Activated naive CD4-positive, alpha-beta T cell treated with anti-CD3 and anti-CD28 coated beads, Interleukin-2, amount 10 ng/mL, durations not matched to agents 7 days and 5 days (primary cell): ENCODE data around the gene EEF2KMT.
A peak's percentile ranks its signal among the peaks of the same experiment; 100 is the strongest.
"Not testable (repeated sequence)": the region's sequence is repeated elsewhere in the genome, so short reads cannot be mapped to it uniquely, and the experiment has no call there.

ENCODE experiments used
- CTCF ChIA-PET: fragments of 350-600 bp; sonication (Branson Sonifier 250); formaldehyde crosslinking; loops from one replicate; lab custom pipeline; 2021; ENCODE audit warnings: antibody characterized with exemption; lab: Charles Lee
- DNase-seq: peaks from one replicate; pipeline ENCODE4 v3.0.0-alpha.2; 2020
- H3K27ac Mint-ChIP-seq: one replicate; pipeline ENCODE4 v1.8.0; 2021; ENCODE audit warnings: mild to moderate bottlenecking, moderate library complexity, mixed read lengths
- H3K27me3 Mint-ChIP-seq: one replicate; pipeline ENCODE4 v1.8.0; 2021; ENCODE audit warnings: mild to moderate bottlenecking, mixed read lengths
- H3K36me3 Mint-ChIP-seq: one replicate; pipeline ENCODE4 v1.8.0; 2021; ENCODE audit warnings: mixed read lengths
- H3K4me1 Mint-ChIP-seq: one replicate; pipeline ENCODE4 v1.8.0; 2021; ENCODE audit warnings: mixed read lengths
- H3K4me3 Mint-ChIP-seq: one replicate; pipeline ENCODE4 v1.8.0; 2021; ENCODE audit warnings: mild to moderate bottlenecking, moderate library complexity, mixed read lengths
- H3K9me3 Mint-ChIP-seq: one replicate; pipeline ENCODE4 v1.8.0; 2021; ENCODE audit warnings: mixed read lengths

Gene EEF2KMT, protein sequence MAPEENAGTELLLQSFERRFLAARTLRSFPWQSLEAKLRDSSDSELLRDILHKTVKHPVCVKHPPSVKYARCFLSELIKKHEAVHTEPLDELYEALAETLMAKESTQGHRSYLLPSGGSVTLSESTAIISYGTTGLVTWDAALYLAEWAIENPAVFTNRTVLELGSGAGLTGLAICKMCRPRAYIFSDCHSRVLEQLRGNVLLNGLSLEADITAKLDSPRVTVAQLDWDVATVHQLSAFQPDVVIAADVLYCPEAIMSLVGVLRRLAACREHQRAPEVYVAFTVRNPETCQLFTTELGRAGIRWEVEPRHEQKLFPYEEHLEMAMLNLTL

DNA sequence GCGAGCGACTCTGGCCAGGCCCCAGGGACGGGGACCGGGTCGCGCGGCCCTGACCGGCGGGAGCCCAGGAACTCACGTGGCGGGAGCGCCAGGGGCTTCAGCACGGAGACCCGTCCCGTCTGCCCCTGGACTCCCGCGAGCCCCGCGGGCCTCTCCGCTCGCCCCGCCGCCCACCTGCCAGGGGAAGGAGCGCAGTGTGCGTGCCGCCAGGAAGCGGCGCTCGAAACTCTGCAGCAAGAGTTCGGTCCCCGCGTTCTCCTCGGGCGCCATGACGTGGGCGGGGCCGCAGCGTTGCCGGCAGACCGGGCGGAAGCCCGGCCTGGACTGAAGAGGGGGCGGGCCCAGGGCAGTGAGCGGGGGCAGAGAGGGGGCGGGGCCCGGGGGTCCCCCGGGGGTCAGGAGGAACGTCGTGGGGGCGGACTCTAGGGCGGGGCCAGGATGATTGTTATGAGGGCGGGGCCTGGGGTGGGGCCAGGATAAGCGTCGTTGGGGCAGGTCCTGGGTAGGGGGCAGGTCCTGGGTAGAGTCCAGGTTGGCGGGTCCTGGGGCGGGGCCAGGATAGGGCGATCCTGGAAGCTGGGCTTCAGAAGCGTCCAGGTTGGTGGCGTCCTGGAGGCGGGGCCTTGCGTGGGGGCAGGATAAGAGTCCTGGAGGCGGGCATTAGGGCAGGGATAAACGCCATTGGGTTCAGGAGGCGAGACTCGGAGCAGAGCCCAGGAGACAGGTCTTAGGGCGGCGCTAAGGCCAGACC is at the start of gene EEF2KMT:
Gene EEF2KMT (minus strand): TSS at position 326 of the 751 bp plus-strand sequence. CDS start 56 bp downstream, at position 270.
- Mint-ChIP-seq H3K4me3 (peak within 1 kb of the TSS; percentile 88), H3K27me3 (peaks cover 29% of the 10 kb centered on the region), H3K27ac (peak within 1 kb of the TSS; percentile 97), H3K4me1 (peaks cover 24% of the 10 kb centered on the region)
- peak; percentile 98 for DNase-seq
- H3K9me3 Mint-ChIP-seq, H3K36me3 Mint-ChIP-seq, CTCF ChIA-PET: not testable (repeated sequence)

- H3K9me3 Mint-ChIP-seq, DNase-seq, CTCF ChIA-PET: not testable (repeated sequence)
Observed at GRCh38 chr16:5144621-5144956, 47.0 kb upstream of the EEF2KMT start.

DNA sequence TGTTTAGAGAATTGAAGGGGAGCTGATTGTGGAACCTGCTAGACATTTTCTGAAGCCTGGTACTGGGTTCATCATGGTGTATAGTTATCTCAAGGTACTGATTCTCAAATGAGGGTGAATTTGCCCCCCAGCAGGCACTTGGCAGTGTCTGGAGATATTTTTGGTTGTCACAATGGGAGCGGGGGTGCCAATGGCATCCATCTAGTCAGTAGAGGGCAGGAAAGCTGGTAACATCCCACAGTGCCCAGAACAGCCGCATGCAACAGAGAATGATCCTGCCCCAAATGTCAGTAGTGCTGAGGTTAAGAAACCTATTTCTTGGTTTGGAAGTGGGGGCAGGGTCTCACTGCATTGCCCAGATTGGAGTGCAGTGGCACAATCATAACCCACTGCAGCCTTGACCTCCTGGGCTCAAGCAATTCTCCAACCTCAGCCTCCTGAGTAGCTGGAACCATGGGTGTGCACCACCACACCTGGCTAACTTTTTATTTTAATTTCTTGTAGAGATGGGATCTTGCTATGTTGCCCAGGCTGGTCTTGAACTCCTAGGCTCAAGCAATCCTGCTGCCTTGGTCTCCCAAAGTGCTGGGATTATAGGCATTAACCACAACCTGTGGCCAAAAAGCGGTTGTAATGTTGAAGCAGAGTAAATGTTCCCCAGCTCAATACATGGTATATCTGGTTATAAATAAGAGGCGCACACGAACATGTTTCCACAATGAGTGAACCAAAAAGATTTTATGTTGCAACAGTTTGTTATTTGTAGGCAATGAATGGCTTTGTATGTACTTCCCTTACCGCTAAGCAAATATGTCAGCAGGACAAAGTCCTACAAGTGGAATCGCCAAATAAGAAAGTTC is 46.4 kb upstream of the EEF2KMT start:
- Mint-ChIP-seq H3K27ac (no peak overlapping the region), H3K27me3 (peaks cover 5% of the 10 kb centered on the region), H3K4me3 (no peak overlapping the region), H3K9me3 (no peaks in the 10 kb centered on the region), H3K36me3 (no peaks in the 10 kb centered on the region), H3K4me1 (no peaks in the 10 kb centered on the region)
- CTCF ChIA-PET = no interaction called here
- no peak for DNase-seq

More at GRCh38 chr16:5144621-5144956, 47.0 kb upstream of the EEF2KMT start:
- H3K4me3 Mint-ChIP-seq, H3K4me1 Mint-ChIP-seq, H3K27me3 Mint-ChIP-seq, H3K27ac Mint-ChIP-seq, H3K36me3 Mint-ChIP-seq: not testable (repeated sequence)

DNA sequence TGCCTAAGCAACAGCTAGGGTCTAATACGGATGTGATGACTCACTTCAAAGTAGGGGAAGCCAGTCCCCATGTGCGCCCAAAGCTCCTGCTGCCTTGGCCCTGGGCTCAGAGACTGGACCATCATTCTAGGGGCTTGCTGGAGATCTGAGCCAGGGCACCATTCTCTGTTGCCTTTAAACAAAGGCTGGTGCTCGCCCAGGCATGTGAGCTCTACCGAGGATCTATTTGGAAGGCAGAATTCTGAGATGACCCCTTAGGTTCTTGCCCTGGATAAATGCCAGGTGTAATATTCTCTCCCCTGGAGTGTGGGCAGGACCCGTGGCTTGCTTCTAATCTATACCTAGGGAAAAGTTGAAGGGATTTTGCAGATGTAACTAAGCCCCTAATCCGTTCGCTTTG is 42.6 kb upstream of the EEF2KMT start:
- H3K36me3 Mint-ChIP-seq, H3K27me3 Mint-ChIP-seq, DNase-seq, H3K4me3 Mint-ChIP-seq, CTCF ChIA-PET, H3K9me3 Mint-ChIP-seq, H3K4me1 Mint-ChIP-seq, H3K27ac Mint-ChIP-seq: not testable (repeated sequence)

- H3K4me3 Mint-ChIP-seq, H3K36me3 Mint-ChIP-seq, CTCF ChIA-PET, H3K9me3 Mint-ChIP-seq, H3K27ac Mint-ChIP-seq, DNase-seq, H3K4me1 Mint-ChIP-seq: not testable (repeated sequence)
- H3K27me3 Mint-ChIP-seq = peaks cover 33% of the 10 kb centered on the region
Observed at GRCh38 chr16:5134739-5135452, 37.3 kb upstream of the EEF2KMT start.

DNA sequence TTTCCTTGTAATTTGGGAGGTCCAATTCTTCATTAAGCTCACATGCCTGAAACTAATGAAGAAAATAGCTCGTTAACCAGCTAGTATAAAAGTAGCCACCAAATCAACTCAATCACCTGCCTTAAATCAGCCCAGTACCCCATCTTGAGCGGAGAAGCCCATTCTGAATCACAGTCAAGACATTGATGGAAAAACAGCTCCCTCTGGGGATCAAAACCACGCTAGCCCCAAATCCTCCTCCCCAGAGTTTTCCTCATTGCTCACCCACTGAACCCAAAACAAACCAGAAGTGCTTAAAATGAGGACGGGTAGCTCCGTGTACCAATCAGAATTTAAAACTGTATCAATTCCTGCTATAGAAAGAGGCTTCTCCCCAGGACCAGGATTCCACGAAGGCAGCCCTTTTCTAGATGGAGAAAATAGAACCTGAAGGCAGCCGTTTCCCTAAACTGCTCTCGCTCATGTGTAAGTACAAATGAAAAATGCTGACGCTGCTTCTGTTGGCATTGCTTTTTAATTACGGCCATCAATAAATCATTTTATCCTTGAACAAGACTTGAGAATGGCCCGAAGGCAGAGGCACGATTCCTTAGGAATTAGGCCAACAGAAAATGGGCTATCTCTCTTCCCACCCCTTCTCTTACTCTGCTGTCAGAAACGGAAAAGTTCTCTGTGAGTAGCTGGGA is 35.5 kb upstream of the EEF2KMT start:
- H3K4me3 Mint-ChIP-seq, DNase-seq, H3K4me1 Mint-ChIP-seq, H3K36me3 Mint-ChIP-seq, CTCF ChIA-PET, H3K27ac Mint-ChIP-seq, H3K9me3 Mint-ChIP-seq: not testable (repeated sequence)
- peaks cover 31% of the 10 kb centered on the region for H3K27me3 Mint-ChIP-seq

- H3K4me3 Mint-ChIP-seq, H3K4me1 Mint-ChIP-seq, H3K36me3 Mint-ChIP-seq, DNase-seq, CTCF ChIA-PET, H3K9me3 Mint-ChIP-seq: not testable (repeated sequence)
- Mint-ChIP-seq H3K27me3 (peaks cover 38% of the 10 kb centered on the region), H3K27ac (peak overlapping the region; percentile 13)
Observed at GRCh38 chr16:5131467-5132004, 33.9 kb upstream of the EEF2KMT start.

DNA sequence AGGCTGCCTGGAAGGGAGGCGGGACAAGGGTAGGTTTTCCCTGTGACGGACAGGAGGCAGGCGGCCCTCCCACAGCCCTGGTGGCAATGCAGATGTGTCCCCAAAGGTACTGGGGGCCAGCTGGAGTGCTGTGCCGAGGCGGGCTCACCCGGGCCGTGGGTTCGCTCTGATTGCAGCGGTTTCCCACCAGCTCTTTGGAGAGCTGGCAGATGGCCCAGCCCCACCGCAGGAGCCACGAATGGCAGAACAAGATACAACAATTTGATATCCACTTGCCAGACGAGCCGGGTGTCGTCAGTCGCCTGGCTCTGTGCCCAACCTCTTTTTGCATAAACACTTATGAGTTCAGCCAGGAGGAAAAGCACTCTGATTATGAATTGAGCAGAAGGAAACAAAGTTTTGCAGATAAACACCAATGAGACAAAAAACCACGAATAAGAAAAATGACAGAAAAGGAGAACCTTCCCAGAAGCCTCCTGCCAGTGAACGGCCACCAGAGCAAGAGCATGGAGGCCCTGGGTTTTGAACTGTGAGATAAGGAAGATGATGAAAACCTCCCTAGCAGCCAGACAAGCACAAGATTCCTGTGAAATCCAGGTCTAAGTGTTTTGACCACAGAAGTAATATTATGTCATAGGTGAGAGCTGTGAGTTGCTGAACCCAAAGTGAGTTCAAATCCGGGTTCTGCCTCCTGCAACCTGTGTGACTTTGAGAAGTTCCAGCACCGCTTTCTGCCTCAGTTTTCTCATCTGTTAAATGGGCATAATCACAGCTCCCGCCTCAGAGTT is 19.9 kb upstream of the EEF2KMT start:
- peaks cover 40% of the 10 kb centered on the region for H3K27me3 Mint-ChIP-seq
- H3K36me3 Mint-ChIP-seq, H3K27ac Mint-ChIP-seq, H3K9me3 Mint-ChIP-seq, CTCF ChIA-PET, H3K4me1 Mint-ChIP-seq, DNase-seq, H3K4me3 Mint-ChIP-seq: not testable (repeated sequence)

- H3K27me3 Mint-ChIP-seq = peaks cover 40% of the 10 kb centered on the region
- H3K36me3 Mint-ChIP-seq, H3K27ac Mint-ChIP-seq, H3K4me1 Mint-ChIP-seq, CTCF ChIA-PET, H3K9me3 Mint-ChIP-seq, DNase-seq, H3K4me3 Mint-ChIP-seq: not testable (repeated sequence)
Observed at GRCh38 chr16:5116780-5117295, 19.2 kb upstream of the EEF2KMT start.

DNA sequence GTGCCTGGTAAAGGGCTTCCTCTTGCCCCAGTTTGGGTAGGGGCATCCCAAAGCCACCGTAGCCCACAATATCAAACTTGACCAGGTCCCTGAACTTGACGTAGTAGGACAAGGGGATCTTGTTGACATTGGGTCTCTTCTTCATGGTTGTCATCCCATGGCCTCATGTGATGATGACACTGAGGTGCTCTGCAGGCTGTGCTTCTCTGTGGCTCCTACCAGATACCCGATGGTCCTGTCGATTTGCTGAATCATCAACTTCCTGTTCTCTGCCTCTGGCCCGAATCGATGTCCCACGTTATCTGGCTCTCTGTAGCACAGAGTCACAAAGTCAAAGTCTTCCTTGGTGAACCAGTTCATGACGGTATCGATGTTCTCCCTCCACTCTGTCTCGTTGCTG is 13.3 kb upstream of the EEF2KMT start:
- not testable (repeated sequence) for H3K4me1 Mint-ChIP-seq, H3K4me3 Mint-ChIP-seq

GRCh38 chr16:5108505-5109158 is 11.0 kb upstream of the EEF2KMT start:
- Mint-ChIP-seq H3K27me3 (peaks cover 9% of the 10 kb centered on the region), H3K4me1 (no peaks in the 10 kb centered on the region), H3K27ac (no peak overlapping the region), H3K9me3 (no peaks in the 10 kb centered on the region), H3K4me3 (no peak overlapping the region), H3K36me3 (no peaks in the 10 kb centered on the region)
- CTCF ChIA-PET = no interaction called here
- DNase-seq = no peak

More for the DNA sequence above, 13.3 kb upstream of the EEF2KMT start:
- H3K27ac Mint-ChIP-seq, DNase-seq, H3K36me3 Mint-ChIP-seq, H3K9me3 Mint-ChIP-seq, CTCF ChIA-PET: not testable (repeated sequence)
- H3K27me3 Mint-ChIP-seq = peaks cover 18% of the 10 kb centered on the region

DNA sequence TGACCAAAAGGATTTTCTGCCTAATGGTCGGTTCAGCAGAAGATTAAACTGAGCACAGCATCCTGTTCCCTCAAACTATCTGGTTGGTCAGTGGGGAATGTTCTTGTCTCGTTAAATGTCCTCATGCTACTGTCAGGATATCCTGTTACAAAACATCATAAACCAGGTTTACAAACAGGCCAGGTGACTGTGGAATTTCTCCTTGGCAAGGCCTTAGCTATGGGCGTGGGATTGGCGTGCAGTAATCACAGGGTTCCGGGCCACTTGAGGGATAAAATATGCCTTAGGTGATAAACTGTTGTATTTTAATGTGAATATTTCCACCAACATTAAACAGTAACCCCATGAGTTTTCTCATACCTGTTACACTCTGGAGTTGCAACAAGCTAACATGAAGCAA is 7.4 kb upstream of the EEF2KMT start:
- H3K36me3 Mint-ChIP-seq, H3K27ac Mint-ChIP-seq, DNase-seq, H3K4me3 Mint-ChIP-seq, H3K9me3 Mint-ChIP-seq, H3K4me1 Mint-ChIP-seq: not testable (repeated sequence)
- CTCF ChIA-PET = interaction anchor here (0.7 kb wide), 1 partner anchor 12 kb away, joined by 3 read pairs; no protein-coding TSS in a partner anchor
- peaks cover 20% of the 10 kb centered on the region for H3K27me3 Mint-ChIP-seq
